ENCODE results near the gene DPM2.

DPM2 gene

DNA sequence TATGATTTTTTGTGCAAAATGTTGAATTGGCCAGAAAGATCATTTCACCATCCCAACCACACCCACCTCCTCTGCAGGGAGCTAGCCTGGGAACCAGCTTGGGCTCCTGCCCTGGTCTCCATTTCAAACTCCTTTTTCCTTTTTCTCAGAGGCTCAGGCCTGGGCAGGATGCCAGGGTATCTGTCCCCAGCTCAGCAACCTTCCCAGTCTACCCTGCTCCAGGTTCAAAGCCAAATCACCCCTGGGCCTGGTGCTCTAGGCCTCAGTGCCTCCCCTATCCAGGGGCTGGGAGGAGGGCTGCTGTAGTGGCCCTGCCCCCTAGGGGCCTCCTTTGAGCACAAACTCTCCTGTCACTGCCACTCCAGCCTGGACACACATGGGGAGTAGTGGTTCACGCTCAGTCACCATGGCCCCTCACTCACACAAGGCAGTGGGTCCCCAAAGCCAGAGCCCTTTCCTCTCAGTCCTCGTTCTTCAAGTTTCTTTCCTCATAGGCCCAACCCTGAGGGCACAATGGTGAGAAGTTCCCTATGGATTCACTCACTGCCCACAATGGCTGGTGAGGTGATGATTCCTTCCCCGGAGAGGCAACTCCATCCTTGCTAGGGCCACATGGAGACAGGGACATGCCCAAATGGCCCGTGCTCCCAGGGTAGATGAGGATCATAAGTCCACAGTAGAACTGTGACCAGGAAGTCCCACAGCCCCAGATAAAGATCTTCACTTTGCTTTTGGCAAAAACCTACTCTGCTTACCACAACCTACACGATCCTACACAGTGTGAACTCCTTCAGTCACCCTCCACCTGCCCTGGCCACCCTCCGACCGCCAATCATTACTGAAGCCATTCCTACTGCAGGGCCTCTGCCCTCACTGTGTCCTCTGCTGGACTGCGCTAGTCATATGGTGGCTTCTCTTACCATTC lies 19.2 kb downstream of the DPM2 start:
- no peak for DNase-seq (ENCODE audit: low spot score)

GRCh38 chr9:127917603-127918002 lies 20.1 kb downstream of the DPM2 start:
- DNase-seq (ENCODE audit: low spot score), result no peak

DNA sequence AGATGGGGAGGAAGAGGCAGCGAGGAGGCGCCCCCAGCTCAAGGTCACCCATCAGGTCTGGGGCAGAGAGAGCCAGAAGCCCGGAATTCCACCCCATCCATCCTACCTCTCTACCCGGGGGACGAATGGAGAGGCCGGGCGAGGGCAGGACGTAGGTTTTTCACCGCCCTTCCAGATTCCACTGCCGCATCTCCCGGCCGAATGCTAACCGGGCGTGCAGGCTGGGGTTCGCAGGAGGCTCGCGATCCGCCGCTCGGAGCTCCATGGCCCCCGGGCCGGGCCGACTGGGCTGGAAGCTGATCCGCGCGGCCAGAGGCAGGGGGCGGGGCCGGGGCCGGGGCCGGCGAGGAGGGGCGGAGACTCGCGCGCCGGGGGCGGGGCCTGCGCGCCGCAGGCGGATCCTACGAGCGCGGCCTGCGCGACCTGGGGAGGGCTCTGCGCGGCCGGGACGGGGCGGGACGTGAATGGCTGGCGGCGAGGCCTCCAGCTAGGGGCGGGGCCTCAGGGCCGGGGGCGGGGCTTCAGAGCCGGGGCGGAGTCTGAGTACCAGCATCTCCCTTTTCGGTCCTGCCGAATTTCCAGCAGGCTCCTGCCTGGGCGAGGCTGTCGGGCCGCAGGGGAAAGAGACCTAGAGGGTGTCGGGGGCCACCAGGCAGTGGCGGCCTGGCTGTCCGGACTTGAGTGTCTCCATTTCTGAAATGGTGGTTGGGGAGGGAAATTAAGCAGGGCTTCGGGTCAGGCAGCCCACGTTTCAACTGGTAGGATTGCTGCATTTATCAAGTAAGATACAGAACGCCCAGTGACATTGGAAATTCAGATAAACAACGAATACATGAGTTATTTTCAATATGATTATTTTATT lies 20.7 kb downstream of the DPM2 start, which contains the start of gene ST6GALNAC4:
Gene ST6GALNAC4 (minus strand): TSS at position 322 of the 862 bp plus-strand sequence. CDS start 622 bp downstream, outside the sequence.
- DNase-seq (ENCODE audit: low spot score), result peak; percentile 94

- DNase-seq (ENCODE audit: low spot score), result no peak
Observed at GRCh38 chr9:127915801-127916719, 21.6 kb downstream of the DPM2 start.

DNA sequence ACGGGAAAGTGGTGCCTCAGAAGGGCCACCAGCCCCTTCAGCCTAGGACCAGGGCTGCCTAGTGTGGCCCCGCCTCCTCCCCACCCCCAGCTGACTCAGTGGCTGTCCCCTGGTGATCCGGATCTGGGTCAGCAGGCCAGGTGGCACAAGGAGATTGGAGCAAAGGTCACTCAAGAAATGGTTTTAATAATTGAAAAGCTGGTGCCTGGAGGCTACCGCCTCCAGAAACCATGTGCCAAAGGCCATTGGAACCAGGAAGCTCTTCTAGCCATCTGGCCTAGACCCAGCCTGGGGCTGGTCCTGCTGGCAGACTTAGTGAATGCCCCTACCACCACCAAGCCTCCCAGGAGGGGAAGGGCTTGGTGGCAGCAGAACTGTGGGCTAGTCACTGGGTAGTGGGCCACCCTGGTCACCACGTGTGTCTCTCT lies 22.3 kb downstream of the DPM2 start:
- no peak for DNase-seq (ENCODE audit: low spot score)

GRCh38 chr9:127913682-127914081 lies 24.0 kb downstream of the DPM2 start:
- DNase-seq (ENCODE audit: low spot score), result no peak

- no peak for DNase-seq (ENCODE audit: low spot score)
Observed at GRCh38 chr9:127912882-127913281, 24.8 kb downstream of the DPM2 start.

GRCh38 chr9:127912296-127912695 lies 25.4 kb downstream of the DPM2 start:
- DNase-seq (ENCODE audit: low spot score), result no peak

DNA sequence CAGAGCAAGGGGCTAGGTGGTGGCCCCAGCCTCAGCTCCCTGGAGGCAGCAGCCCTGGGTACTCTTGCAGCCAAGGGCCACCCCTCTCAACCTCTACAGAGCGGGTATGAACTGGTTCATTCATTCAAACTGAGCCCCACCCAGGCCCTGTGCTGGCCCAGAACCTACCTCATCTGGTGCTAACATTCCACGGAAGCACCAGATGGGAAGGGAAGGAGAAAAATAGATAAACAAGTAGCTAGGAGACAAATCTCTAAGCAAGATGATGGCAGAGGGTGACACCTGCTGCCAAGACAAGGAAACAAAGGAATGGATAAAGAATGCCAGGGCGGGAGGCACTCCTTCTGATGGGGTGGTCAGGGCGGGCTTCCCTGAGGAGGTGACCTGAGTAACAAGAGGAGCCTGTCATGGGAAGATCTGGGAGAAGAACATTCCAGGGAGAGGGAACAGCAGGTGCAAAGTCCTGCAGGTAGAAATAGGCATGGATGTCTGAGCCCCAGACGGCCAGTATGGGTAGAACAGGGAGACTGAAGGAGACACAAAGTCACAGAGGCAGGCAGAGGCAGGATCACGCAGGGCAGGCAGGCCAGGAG lies 26.9 kb downstream of the DPM2 start:
- no peak for DNase-seq (ENCODE audit: low spot score)

DNA sequence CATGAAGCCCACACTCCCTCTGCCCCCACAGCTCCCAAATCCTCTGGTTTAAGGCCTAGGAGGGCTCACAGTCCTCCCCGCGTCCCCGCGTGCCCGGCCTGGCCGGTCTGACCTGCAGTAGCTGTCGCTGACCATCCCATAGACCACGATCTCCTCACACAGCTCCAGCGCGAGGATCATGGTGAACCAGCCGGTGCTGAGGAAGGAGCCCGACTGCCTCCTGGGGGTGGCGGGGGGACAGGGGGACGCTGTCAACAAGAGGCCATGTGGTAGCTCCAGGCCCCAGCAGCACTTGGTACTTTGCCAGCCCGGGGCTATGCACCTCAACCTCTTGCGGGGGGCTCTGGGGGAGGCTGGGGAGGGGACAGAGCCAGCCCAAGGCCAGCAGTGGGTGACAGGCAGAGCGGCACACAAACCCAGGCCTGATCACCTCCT lies 27.8 kb downstream of the DPM2 start:
- no peak for DNase-seq (ENCODE audit: low spot score)

DNA sequence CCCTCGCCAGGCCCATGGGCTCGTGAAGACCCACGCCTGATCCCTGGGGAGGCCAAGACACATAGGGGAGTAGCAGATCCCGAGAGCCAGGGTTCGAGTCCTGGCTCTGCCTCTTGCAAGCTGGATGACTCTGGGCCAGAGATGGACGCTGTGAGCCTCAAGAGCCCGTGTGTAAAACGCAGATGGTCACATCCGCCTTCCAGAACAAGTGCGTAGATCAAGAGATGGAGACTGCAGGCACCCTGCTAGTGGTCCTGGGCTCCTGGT lies 29.1 kb downstream of the DPM2 start:
- no peak for DNase-seq (ENCODE audit: low spot score)

DNA sequence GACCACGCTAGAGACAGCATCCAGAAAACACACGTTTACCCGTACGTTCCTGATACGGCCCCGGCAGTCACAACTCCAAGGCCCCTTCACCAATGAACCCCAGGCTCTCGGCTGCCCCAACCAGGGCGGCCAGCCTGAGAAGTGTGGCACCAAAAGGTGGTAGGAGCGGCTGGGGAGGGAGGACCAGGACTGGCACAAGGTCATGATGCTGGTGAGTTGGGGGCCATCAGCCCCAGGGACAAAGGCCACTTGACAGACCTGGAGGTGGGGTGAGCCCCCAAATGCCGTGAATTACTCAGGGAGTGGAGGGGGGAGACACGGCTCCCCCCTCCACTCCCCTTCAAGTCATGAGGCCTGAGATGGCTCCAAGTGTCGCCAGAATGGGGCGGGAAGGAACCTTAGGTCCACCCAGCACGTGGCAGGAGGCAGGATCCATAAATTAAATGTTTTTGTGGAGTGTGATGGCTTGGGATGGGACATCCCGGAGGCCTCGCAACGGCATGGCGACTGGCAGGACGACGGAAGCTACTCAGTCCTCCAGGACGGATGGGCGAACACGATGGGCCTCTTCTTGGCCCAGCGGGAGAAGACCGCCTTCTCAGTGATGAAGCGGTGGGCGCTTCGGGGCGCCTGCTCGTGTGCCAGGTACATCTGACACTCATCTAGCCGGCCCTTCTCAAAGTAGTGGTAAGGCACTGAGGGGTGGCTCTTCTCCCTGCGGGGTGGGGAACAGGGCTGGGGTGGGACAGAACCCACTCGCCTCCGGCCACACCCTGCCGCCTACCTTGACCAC lies 29.6 kb downstream of the DPM2 start:
- DNase-seq (ENCODE audit: low spot score), result no peak

GRCh38 chr9:127905788-127906191 lies 31.9 kb downstream of the DPM2 start:
- DNase-seq (ENCODE audit: low spot score), result no peak

DNA sequence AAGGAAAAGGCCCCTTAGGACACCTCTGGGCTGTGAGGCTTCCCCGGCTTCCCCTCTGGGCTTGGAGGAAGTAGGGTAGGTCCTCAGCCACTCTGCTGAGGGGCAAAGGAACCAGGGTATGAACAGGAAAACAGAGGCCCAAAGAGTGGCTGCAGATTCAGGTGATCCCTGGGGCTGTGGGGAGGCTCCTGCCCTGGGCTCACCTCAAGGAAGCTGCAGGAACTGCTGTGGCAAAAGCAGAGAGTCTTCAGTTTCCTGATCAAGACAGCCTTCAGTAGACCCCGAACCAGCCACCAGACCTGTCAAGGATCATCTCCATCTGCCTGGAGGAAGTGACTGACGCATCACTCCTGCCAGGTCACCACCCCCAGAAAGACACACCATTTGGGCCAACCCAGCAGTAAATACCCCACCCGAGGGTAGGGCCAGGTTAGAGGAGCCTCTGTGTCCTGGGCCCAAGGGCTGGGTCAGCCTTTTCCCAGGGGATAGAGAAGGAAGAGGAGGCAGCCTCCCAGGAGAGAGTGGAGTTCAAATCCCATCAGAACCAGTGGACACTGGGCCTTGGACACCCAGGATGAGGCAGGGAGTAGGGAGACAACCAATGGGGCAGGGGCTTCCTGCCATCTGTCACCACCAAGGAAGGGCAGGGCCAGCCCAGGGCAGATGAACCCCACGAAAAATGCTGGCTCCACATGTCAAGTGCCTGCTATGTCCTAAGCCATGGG lies 32.5 kb downstream of the DPM2 start:
- no peak for DNase-seq (ENCODE audit: low spot score)

DNA sequence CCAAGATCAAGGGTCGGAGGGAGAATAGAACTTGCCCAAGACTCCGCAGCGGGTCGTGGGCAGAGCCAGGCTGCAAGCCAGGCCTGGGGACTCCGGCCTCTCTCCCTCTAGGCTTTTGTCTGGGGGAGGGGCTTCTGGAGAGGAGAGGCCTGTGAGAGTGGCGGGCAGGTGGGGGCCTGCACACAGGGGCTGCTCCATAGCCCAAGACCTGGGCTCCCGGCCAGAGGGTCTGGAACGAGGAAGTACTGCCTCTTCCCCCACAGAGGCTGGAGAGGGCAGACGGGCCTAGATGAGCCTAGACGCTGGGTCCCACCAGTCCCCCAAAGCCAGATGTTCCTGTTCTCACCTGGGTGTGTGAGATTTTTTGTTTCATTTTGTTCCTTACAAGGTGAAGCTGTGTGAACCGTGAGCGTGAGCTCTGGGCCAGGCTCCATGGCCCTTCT lies 33.1 kb downstream of the DPM2 start:
- no peak for DNase-seq (ENCODE audit: low spot score)

DNA sequence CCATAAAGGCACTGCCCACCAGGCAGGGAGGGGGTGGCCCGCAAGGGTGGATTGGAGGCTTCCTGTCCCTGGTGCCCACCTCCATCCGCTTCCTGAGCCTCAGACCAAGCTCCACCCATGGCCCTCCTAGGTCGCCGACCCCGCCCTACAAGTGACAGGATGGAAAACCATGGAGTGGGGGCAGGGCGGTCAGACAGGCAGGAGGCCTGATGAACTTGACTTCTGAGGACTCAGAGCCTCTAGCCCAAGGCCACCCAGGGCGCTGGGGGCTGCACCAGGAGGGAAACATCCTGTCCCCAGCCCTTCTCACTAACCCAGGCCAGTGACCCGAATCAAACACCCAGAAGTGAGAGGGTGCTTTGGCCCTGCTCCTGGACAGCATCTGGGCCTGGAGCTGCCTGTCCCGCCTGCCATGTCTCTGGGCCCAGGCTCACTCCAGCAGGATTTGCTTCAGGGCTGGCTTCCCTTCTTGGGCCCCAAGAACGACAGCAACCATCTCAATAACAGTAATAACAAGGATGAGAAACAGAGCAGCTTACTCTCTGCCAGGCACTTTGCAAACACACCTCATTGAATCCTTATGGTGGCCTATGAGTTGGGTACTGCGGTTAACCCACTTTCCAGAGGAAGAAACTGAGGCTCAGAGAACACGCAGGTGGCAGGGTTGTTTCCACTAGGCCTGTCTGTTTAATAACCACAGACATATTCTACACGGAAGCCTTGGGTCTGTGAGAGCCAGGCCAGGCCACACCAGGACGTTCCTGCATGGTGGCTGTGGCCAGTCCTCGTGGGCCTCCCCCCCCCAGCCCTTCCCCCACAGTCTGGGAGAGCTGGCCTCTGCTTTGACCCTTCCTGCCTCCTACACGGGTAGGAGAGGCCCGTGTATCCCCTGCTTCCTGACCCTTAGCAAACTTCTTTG lies 33.8 kb downstream of the DPM2 start:
- DNase-seq (ENCODE audit: low spot score), result no peak

DNA sequence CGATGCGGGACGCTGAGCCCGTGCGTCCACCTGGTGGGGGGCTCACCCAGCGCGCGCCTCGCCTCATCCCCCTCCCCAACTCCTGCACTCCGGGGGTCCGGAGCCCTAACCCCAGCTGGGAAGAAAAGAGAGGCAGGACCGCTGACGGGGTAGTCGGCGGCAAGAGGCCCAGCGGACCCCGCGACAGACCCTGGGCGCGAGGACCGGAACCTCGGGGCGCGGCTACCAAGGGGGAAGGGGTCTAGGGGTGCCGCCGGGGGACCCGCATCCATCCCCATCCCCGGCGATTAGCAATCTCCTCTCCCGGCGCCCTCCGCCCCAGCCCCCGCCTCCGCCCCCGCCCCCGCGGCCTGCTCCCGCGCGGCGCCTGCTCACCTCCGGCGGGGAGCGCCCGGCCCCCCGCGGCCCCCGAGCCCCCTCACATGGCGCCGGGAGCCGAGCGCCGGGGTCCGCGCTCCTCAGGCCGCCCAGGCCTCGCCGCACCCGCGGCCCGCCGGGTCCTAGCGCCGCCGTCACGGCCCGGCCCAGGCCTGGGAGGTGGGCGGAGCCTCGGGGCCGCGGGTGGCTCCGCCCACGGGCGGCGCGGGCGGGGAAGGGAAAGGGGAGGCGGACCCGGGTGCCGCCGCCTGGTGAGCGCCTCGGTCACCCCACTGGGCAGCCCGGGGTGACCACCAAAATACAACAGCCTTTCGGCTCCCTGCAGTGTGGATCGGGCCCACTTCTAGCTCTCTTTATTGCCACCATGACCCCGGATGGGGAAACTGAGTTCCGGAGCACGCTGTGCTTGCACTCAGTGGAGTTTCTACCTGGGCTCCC lies 38.3 kb downstream of the DPM2 start, which contains the start of gene ST6GALNAC6:
Gene ST6GALNAC6 (minus strand): TSS at position 476 of the 816 bp plus-strand sequence. CDS start 1,622 bp downstream, outside the sequence.
- DNase-seq (ENCODE audit: low spot score), result peak; percentile 89

Data from hepatic stellate cell (primary cell).